Osteocyte (in vitro differentiated cells): ENCODE measurements around the gene STEAP3. TPM values are rescaled to one million over a fixed set of nuclear protein-coding genes. Genes with fewer than 3 reads are reported as not detected.

Source experiments
- DNase-seq: peaks from one replicate; pipeline ENCODE4 v3.0.0; 2021; ENCODE audit warnings: mixed read lengths; ENCODE audit not compliant: unreplicated experiment; ENCODE audit errors: extremely low spot score
- H3K27ac Mint-ChIP-seq: one replicate; pipeline ENCODE4 v1.8.0; 2021; ENCODE audit warnings: mild to moderate bottlenecking, mixed read lengths; ENCODE audit not compliant: unreplicated experiment
- H3K27me3 Mint-ChIP-seq: one replicate; pipeline ENCODE4 v1.8.0; 2021; ENCODE audit warnings: mixed read lengths; ENCODE audit not compliant: unreplicated experiment
- H3K36me3 Mint-ChIP-seq: one replicate; pipeline ENCODE4 v1.8.0; 2021; ENCODE audit warnings: mixed read lengths; ENCODE audit not compliant: unreplicated experiment
- H3K4me1 Mint-ChIP-seq: one replicate; pipeline ENCODE4 v1.8.0; 2021; ENCODE audit warnings: mixed read lengths; ENCODE audit not compliant: unreplicated experiment
- H3K4me3 Mint-ChIP-seq: one replicate; pipeline ENCODE4 v1.8.0; 2021; ENCODE audit warnings: mild to moderate bottlenecking, moderate library complexity, mixed read lengths; ENCODE audit not compliant: unreplicated experiment
- H3K9me3 Mint-ChIP-seq: one replicate; pipeline ENCODE4 v1.8.0; 2021; ENCODE audit warnings: mixed read lengths; ENCODE audit not compliant: unreplicated experiment
- CTCF ChIP-seq: fragments of 200-600 bp; sonication (generic); IDR thresholded peaks from 2 replicates; pipeline ENCODE4 v1.5.0; 2021; ENCODE audit warnings: antibody characterized with exemption, mild to moderate bottlenecking, moderate library complexity
- total RNA-seq: library from RNA; stranded (reverse); gene quantifications from 2 replicates; pipeline ENCODE4 v1.2.1, GENCODE V29; 2021

The STEAP3 gene
- total RNA-seq, 1 donor from 2014 or later = 19.3 TPM

- H3K4me1 Mint-ChIP-seq = peaks cover 90% of the 10 kb centered on the region
- H3K9me3 Mint-ChIP-seq = no peaks in the 10 kb centered on the region
- TF ChIP-seq CTCF = no peak
- no peak for DNase-seq
- no peaks in the 10 kb centered on the region for H3K36me3 Mint-ChIP-seq
- no peaks in the 10 kb centered on the region for H3K27me3 Mint-ChIP-seq
- H3K4me3 Mint-ChIP-seq = peak overlapping the region; percentile 2
- H3K27ac Mint-ChIP-seq = peak overlapping the region; percentile 94
Observed at GRCh38 chr2:119252186-119253113, 28.8 kb downstream of the STEAP3 start.

- Mint-ChIP-seq H3K36me3 (no peaks in the 10 kb centered on the region), H3K4me1 (peaks cover 84% of the 10 kb centered on the region), H3K9me3 (no peaks in the 10 kb centered on the region), H3K27ac (peak overlapping the region; percentile 94), H3K4me3 (peak overlapping the region; percentile 2), H3K27me3 (no peaks in the 10 kb centered on the region)
- no peak for TF ChIP-seq CTCF
- no peak for DNase-seq
Observed at GRCh38 chr2:119253114-119253702, 29.6 kb downstream of the STEAP3 start.

GRCh38 chr2:119253760-119254600 lies 30.3 kb downstream of the STEAP3 start:
- peaks cover 79% of the 10 kb centered on the region for H3K4me1 Mint-ChIP-seq
- H3K9me3 Mint-ChIP-seq = no peaks in the 10 kb centered on the region
- H3K36me3 Mint-ChIP-seq = no peaks in the 10 kb centered on the region
- DNase-seq = no peak
- no peak overlapping the region for H3K4me3 Mint-ChIP-seq
- H3K27ac Mint-ChIP-seq = peak overlapping the region; percentile 94
- no peaks in the 10 kb centered on the region for H3K27me3 Mint-ChIP-seq
- no peak for TF ChIP-seq CTCF

- Mint-ChIP-seq H3K4me1 (peaks cover 79% of the 10 kb centered on the region), H3K27me3 (no peaks in the 10 kb centered on the region), H3K9me3 (no peaks in the 10 kb centered on the region), H3K4me3 (no peak overlapping the region), H3K36me3 (no peaks in the 10 kb centered on the region), H3K27ac (peak overlapping the region; percentile 94)
- TF ChIP-seq CTCF = no peak
- no peak for DNase-seq
Observed at GRCh38 chr2:119254601-119255080, 31.0 kb downstream of the STEAP3 start.
